Left kidney (tissue), 8 donors: ENCODE results near the gene JCHAIN. TPM values are rescaled to one million over a fixed set of nuclear protein-coding genes. Genes with fewer than 3 reads are reported as not detected.
"Not testable (repeated sequence)": the region's sequence is repeated elsewhere in the genome, so short reads cannot be mapped to it uniquely, and the experiment has no call there.

ENCODE experiments used
- DNase-seq: peaks from one replicate; pipeline ENCODE4 v3.0.0-alpha.2; 2013
- long read RNA-seq, 8 donors: transcript quantifications; one replicate each; lab custom pipeline, GENCODE V29; 2026
- polyA plus RNA-seq: library from polyadenylated mRNA; unstranded; fragments of 120-200 nt; gene quantifications from one replicate; pipeline ENCODE4 v1.2.1, GENCODE V29; 2013; ENCODE audit not compliant: insufficient read length

JCHAIN gene
- 0.96 TPM for polyA plus RNA-seq
- long read RNA-seq, donor 1, result 0 reads
- long read RNA-seq, donor 2, partial matches to known transcripts, result 0 of 1 reads
- long read RNA-seq, donor 2, other reads (novel, unspliced or antisense), result 0 of 1 reads
- long read RNA-seq, donor 3, partial matches to known transcripts, result 0 of 1 reads
- long read RNA-seq, donor 3, other reads (novel, unspliced or antisense), result 0 of 1 reads
- long read RNA-seq, donor 4, result 0 reads
- long read RNA-seq, donor 5, result 0 reads
- long read RNA-seq, donor 6, result 0 reads
- long read RNA-seq, donor 7, result 0 reads
- long read RNA-seq, donor 8, result 0 reads

GRCh38 chr4:70666369-70666768, at the start of gene JCHAIN:
Gene JCHAIN (minus strand): TSS chr4:70666508. CDS start chr4:70666490, 18 bp downstream.
- DNase-seq, result no peak

- DNase-seq, result no peak
Observed at GRCh38 chr4:70715097-70715496, 48.8 kb upstream of the JCHAIN start.

GRCh38 chr4:70714079-70714887, 48.0 kb upstream of the JCHAIN start:
- no peak for DNase-seq

- DNase-seq, result no peak
Observed at GRCh38 chr4:70713453-70714078, 47.3 kb upstream of the JCHAIN start.

GRCh38 chr4:70712604-70713452, 46.5 kb upstream of the JCHAIN start:
- no peak for DNase-seq

GRCh38 chr4:70712150-70712549, 45.8 kb upstream of the JCHAIN start:
- DNase-seq, result no peak

- no peak for DNase-seq
Observed at GRCh38 chr4:70711599-70711998, 45.3 kb upstream of the JCHAIN start.

GRCh38 chr4:70709611-70710205, 43.4 kb upstream of the JCHAIN start:
- no peak for DNase-seq

- no peak for DNase-seq
Observed at GRCh38 chr4:70706516-70706915, 40.2 kb upstream of the JCHAIN start.

- DNase-seq, result no peak
Observed at GRCh38 chr4:70706044-70706461, 39.7 kb upstream of the JCHAIN start.

- peak; percentile 62 for DNase-seq
Observed at GRCh38 chr4:70705183-70706043, 39.1 kb upstream of the JCHAIN start.

GRCh38 chr4:70704931-70705182, 38.5 kb upstream of the JCHAIN start:
- DNase-seq, result no peak

- DNase-seq, result peak; percentile 87
Observed at GRCh38 chr4:70704215-70704930, 38.1 kb upstream of the JCHAIN start.

- DNase-seq, result peak; percentile 62
Observed at GRCh38 chr4:70703619-70704214, 37.4 kb upstream of the JCHAIN start.

- not testable (repeated sequence) for DNase-seq
Observed at GRCh38 chr4:70702592-70702991, 36.3 kb upstream of the JCHAIN start.

GRCh38 chr4:70701271-70701670, 35.0 kb upstream of the JCHAIN start:
- no peak for DNase-seq

- DNase-seq, result no peak
Observed at GRCh38 chr4:70700712-70701111, 34.4 kb upstream of the JCHAIN start.

GRCh38 chr4:70698435-70698834, 32.1 kb upstream of the JCHAIN start:
- DNase-seq, result not testable (repeated sequence)

GRCh38 chr4:70694633-70695032, 28.3 kb upstream of the JCHAIN start:
- DNase-seq, result not testable (repeated sequence)

GRCh38 chr4:70691661-70692060, 25.4 kb upstream of the JCHAIN start:
- no peak for DNase-seq
